Measurements from ENCODE around the gene GALNT2. TPM values are rescaled to one million over a fixed set of nuclear protein-coding genes. Genes with fewer than 3 reads are reported as not detected.

GALNT2 gene
- total and polyA plus RNA-seq, 9 of the 15 experiments (the other 6 are each of a cell fraction or from before 2014, with no cell fraction given) = 1.6 to 106 (median 51.9) TPM

DNA sequence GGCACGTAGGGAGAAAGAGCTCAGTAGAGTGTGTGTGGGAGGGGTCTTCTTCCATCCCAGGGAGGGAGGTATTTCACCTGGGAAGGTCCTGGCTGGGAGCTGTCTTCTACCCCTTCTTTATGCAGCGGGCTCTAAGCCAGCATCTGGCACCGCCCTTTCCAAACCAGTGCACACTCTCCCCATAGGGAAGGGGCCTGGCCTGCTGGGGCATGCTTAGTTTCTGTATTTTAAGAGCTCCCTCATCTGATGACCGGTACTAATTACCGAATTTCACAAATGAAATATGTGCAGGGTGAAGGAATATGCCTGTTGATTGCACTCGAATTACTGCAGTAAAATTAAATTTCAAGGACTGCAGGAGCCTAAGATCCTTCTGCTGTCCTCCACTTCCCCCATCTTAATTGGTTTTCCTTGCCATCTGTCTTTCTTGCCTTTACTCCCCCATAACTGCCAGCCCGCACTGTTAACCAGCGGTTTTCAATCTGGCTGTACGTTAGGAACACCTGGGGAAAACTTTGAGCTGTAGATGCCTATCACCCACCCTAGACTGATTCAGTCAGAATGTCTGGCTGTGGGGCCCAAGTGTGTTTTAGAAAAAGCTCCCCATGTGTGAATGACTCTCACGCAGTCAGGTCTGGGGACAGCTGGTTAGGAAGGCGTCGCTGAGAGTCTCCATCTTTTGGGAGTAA lies 20.1 kb downstream of the GALNT2 start (continued):
- TF ChIP-seq, protein P1, sequence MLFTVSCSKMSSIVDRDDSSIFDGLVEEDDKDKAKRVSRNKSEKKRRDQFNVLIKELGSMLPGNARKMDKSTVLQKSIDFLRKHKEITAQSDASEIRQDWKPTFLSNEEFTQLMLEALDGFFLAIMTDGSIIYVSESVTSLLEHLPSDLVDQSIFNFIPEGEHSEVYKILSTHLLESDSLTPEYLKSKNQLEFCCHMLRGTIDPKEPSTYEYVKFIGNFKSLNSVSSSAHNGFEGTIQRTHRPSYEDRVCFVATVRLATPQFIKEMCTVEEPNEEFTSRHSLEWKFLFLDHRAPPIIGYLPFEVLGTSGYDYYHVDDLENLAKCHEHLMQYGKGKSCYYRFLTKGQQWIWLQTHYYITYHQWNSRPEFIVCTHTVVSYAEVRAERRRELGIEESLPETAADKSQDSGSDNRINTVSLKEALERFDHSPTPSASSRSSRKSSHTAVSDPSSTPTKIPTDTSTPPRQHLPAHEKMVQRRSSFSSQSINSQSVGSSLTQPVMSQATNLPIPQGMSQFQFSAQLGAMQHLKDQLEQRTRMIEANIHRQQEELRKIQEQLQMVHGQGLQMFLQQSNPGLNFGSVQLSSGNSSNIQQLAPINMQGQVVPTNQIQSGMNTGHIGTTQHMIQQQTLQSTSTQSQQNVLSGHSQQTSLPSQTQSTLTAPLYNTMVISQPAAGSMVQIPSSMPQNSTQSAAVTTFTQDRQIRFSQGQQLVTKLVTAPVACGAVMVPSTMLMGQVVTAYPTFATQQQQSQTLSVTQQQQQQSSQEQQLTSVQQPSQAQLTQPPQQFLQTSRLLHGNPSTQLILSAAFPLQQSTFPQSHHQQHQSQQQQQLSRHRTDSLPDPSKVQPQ (CRISPR knock-in tag; IDR thresholded peaks at IDR 0.05; ENCODE audit: borderline replicate concordance) = no peak
- TF ChIP-seq, protein P2, sequence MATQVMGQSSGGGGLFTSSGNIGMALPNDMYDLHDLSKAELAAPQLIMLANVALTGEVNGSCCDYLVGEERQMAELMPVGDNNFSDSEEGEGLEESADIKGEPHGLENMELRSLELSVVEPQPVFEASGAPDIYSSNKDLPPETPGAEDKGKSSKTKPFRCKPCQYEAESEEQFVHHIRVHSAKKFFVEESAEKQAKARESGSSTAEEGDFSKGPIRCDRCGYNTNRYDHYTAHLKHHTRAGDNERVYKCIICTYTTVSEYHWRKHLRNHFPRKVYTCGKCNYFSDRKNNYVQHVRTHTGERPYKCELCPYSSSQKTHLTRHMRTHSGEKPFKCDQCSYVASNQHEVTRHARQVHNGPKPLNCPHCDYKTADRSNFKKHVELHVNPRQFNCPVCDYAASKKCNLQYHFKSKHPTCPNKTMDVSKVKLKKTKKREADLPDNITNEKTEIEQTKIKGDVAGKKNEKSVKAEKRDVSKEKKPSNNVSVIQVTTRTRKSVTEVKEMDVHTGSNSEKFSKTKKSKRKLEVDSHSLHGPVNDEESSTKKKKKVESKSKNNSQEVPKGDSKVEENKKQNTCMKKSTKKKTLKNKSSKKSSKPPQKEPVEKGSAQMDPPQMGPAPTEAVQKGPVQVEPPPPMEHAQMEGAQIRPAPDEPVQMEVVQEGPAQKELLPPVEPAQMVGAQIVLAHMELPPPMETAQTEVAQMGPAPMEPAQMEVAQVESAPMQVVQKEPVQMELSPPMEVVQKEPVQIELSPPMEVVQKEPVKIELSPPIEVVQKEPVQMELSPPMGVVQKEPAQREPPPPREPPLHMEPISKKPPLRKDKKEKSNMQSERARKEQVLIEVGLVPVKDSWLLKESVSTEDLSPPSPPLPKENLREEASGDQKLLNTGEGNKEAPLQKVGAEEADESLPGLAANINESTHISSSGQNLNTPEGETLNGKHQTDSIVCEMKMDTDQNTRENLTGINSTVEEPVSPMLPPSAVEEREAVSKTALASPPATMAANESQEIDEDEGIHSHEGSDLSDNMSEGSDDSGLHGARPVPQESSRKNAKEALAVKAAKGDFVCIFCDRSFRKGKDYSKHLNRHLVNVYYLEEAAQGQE (IDR thresholded peaks at IDR 0.05; ENCODE audit: borderline replicate concordance) = peak; percentile 16; the same call in 1 of the 2 replicates
- TF ChIP-seq, protein P2 (CRISPR knock-in tag; IDR thresholded peaks at IDR 0.05; ENCODE audit: low read depth) = no peak
- TF ChIP-seq, protein P3, sequence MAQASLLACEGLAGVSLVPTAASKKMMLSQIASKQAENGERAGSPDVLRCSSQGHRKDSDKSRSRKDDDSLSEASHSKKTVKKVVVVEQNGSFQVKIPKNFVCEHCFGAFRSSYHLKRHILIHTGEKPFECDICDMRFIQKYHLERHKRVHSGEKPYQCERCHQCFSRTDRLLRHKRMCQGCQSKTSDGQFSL (CRISPR knock-in tag; IDR thresholded peaks at IDR 0.05) = no peak
- TF ChIP-seq, protein P3 (tag; IDR thresholded peaks at IDR 0.05) = no peak
- TF ChIP-seq ARID1B (IDR thresholded peaks at IDR 0.05) = 0 out of 2 replicates have a peak, but pooled peaks have one; percentile 17
- TF ChIP-seq, protein P4, sequence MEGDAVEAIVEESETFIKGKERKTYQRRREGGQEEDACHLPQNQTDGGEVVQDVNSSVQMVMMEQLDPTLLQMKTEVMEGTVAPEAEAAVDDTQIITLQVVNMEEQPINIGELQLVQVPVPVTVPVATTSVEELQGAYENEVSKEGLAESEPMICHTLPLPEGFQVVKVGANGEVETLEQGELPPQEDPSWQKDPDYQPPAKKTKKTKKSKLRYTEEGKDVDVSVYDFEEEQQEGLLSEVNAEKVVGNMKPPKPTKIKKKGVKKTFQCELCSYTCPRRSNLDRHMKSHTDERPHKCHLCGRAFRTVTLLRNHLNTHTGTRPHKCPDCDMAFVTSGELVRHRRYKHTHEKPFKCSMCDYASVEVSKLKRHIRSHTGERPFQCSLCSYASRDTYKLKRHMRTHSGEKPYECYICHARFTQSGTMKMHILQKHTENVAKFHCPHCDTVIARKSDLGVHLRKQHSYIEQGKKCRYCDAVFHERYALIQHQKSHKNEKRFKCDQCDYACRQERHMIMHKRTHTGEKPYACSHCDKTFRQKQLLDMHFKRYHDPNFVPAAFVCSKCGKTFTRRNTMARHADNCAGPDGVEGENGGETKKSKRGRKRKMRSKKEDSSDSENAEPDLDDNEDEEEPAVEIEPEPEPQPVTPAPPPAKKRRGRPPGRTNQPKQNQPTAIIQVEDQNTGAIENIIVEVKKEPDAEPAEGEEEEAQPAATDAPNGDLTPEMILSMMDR (IDR thresholded peaks at IDR 0.05 in 2 of 3, conservative IDR thresholded peaks at IDR 0.05 in 1 of 3; ENCODE audit: insufficient read depth in 2 of 3, low read depth in 1 of 3, low read length in 3 of 3) = peak in 1 of 3 experiments; percentile 29; a peak in 1 of 6 replicates
- TF ChIP-seq RB1 (IDR thresholded peaks at IDR 0.05; ENCODE audit: low read depth) = no peak
- TF ChIP-seq KLF16 (IDR thresholded peaks at IDR 0.05) = peak; percentile 55; the same call in 1 of the 2 replicates
- TF ChIP-seq ZNF354B (CRISPR knock-in tag; IDR thresholded peaks at IDR 0.05) = no peak

Data from K562 (cell line).